Muscle of back (tissue), 13 donors: ENCODE data around the gene RNF175. TPM values are rescaled to one million over a fixed set of nuclear protein-coding genes. Genes with fewer than 3 reads are reported as not detected.

Source experiments
- DNase-seq, 3 donors: peaks; one replicate each; pipeline versions ENCODE4 v3.0.0 to v3.0.0-alpha.2; 2013
- long read RNA-seq, 9 donors: transcript quantifications; one replicate each; lab custom pipeline, GENCODE V29; 2026
- polyA plus RNA-seq, 10 donors: library from polyadenylated mRNA; unstranded; fragments of 120-200 nt; gene quantifications; one replicate each; pipeline ENCODE4 v1.2.1, GENCODE V29; 2013; ENCODE audit not compliant: insufficient read length in 10 of 10

RNF175 gene
- 1 to 10 TPM in 6 of 10 donors, under 1 TPM in 4; 0.48 to 3.5 (median 1.1) TPM for polyA plus RNA-seq
- long read RNA-seq, donor 1 = 0 reads
- long read RNA-seq, donor 2 = 0 reads
- long read RNA-seq, donor 3 = 0 reads
- long read RNA-seq, donor 4 = 0 reads
- long read RNA-seq, donor 5 = 0 reads
- long read RNA-seq, donor 6 = 0 reads
- long read RNA-seq, donor 7 = 0 reads
- long read RNA-seq, donor 8 = 0 reads
- long read RNA-seq, donor 9 = 0 reads

DNA sequence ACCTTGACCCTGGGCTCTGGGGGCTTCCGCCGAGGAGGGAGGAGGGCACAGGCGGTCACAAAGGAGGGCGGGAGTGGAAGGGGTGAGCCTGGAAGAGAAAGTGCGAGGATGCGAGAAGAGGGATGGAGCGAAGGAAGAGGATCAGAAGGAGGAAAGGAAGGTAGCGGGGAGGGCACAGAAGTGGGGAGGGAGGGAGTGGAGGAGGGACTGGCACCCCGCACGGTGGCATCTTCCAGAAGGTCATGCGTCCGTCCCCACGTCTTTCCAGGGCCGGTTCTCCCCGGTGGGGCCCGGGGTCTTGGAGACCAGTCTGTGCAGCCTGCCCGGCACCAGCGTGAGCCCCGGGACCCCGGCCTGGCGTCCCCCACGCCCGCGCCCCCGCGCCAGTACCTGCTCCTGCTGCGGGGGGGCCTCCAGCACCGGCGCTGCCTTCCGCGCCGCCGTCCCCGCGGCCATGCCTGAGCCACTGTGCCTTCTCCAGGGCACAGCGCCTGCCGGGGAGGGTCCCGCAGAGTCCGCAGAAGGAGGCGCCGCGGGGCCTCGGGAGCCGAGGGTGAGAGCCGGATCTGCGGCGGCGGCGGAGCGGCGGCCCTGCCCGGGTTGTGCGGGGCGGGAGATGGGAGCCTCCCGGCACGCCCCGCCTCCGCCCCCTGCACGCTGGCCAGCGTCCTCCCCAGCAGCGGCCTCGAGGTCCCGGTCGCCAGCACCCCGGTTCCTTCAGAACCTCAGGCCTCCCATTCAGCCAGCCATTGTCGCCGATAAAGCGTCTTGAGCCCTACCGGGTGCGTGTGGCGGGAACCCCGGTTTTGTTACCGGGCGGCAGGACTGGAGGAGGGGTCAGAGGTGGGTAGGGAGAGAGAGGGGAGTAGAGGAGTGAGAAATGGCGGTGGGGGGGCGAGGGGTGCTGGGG is at the start of gene RNF175:
TSS of gene RNF175 (minus strand) at position 618 of the 910 bp plus-strand sequence. CDS start at position 456, 162 bp downstream.
- DNase-seq = peak in 2 of 3 donors; percentile 25 to 67

DNA sequence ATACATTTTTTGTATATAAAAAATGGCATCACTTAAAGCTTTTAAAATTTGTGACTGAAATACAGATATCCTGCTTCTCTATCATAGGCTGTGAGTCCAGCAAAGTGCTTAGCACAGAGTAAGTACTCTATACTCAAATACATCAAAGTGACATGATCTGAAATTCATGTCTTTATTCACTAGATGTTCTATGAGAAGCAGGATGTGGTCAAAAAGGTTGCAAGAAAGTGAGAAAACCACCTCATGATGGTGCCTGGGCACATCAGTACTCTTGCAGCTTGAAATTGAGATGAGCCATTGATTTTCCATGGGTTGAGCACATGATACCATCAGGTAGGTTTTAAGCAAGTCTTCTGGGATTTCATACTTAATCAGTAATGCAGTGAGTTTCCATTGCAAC is 49.5 kb upstream of the RNF175 start:
- no peak for DNase-seq

- DNase-seq = no peak
Observed at GRCh38 chr4:153808175-153808574, 48.4 kb upstream of the RNF175 start.

GRCh38 chr4:153806073-153806472 is 46.2 kb upstream of the RNF175 start:
- DNase-seq = no peak

- no peak for DNase-seq
Observed at GRCh38 chr4:153804722-153805121, 44.9 kb upstream of the RNF175 start.

- DNase-seq = peak in 2 of 3 donors; percentile 26 to 67
Observed at GRCh38 chr4:153799694-153800074, 39.9 kb upstream of the RNF175 start.

DNA sequence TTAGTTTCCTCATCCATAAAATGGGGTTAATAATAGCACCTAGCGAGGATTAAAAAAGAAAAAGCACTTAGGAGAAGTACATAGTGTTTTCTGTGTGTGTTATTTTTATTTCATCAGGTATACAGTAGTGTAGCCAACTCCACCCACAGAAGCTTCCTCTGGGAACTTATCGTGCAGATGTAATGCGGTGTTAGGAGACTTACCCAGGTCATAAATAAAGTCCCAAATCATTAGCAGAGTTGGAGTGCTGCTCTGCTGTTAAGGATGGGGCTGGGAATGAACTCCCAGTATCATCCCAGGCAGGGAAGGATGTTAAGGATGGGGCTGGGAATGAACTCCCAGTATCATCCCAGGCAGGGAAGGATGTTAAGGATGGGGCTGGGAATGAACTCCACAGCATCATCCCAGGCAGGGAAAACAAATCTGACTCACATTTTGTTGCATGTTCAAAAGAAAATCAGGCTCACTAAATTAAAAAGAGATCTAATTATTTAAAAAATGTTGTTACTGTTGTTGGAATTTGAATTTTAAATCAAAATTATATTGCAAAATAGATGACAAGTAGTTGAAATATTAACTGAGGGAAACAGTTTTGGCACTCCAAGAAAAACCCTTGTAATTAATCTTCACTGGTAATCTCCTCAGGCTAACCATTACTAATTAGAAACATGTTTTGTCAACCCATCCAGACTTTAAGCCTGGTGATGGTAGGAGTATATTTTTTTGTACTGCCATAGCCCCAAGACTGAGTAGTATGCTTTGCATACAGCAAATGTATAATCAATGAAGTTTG is 39.3 kb upstream of the RNF175 start:
- peak in 1 of 3 donors; percentile 33 for DNase-seq

GRCh38 chr4:153798420-153798819 is 38.6 kb upstream of the RNF175 start:
- peak in 1 of 3 donors; percentile 55 for DNase-seq

- peak in 1 of 3 donors; percentile 21 for DNase-seq
Observed at GRCh38 chr4:153794006-153794405, 34.2 kb upstream of the RNF175 start.

DNA sequence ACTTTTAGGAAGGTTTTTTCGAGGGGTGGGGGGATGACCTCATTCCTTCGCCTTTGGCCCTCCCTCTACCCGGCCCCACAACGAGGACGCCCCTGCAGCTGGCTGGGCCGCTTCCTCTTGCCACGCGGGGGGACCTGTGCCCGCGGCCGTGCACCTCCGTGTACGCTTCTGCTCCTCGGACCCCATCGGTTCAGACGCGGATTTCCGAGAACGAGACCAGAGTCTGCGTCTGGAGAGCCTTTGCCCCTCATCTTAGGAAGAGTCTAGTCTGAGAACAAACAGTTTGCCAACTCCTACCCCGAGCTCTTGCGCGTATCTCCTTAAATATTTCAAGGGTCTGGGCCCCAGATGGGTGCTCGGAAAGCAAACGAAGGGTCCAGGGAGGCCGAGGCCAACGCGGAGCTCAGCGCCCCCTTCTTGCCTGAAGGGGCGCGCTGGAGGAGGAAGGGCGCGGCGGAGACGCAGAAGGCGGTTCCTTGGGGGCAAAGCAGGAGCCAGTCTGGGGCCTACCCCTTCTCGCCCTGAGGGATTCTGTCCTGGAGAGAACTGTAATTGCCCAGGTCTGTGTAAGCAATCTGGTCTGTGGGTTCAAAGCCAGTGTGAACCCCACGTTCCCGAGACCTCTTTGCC is 32.9 kb upstream of the RNF175 start:
- no peak for DNase-seq

DNA sequence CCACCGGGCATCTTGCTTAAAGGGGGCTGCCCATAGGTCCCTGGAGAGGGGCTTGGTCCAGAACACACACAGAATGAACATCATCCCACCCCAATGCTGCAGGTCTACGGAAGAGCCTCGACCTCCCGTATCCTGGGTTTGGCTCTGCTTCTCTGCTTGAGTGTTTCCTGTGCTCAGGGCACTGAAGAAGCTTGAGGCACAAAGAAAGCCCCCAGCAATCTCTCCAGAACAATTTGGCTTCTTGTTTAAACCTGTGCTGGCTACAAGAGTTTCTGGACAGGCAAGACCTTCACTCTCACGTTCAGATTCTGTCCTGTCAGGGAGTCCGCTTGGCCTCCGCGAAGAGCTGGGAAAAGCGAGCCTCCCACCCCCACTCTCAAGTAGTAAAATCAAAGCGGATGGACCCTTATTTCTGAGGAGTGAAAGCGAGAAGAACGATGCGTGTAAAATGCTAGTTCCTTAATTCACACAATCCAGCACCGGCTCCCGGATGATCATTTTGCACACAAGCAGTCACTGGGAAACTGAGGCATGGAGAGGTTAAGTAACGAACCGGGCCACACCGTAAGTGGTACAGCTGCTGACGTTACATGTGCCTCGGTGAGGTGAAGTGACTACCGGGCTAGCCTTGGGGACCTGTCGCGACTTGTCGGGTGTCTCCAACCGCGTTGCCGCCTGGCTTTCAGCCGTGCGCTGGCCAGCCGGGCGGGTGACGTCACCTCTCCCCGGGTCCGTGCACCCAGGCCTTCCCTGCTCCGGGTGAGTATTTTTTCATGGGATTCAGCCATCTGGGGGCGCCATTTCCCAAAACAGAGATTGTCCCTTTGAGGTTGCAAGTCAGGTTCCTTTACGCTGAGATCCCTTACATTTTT is 32.2 kb upstream of the RNF175 start:
- peak; percentile 73 to 95 (median 86) for DNase-seq

- peak in 2 of 3 donors; percentile 61 to 85 for DNase-seq
Observed at GRCh38 chr4:153790962-153791551, 31.2 kb upstream of the RNF175 start.

DNA sequence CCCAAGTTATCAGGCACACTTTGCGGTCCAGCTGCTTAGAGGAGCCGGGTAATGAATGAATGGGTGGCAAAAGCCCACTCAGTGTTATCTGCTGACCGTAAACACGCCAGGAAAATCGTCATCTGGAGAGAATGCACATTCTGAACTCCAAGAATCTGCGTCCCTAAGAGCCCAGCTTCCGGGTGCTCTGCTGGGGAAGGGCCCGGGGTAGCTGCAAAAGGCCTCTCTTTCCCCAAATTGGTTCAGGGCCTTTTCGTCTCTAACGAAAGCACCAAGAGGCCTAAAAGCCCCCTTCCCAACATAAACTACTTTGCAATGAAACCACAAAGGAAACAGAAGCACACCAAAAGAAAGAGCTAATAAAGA is 30.7 kb upstream of the RNF175 start:
- peak in 2 of 3 donors; percentile 28 to 80 for DNase-seq

GRCh38 chr4:153789741-153790499 is 30.1 kb upstream of the RNF175 start:
- peak in 2 of 3 donors; percentile 33 to 82 for DNase-seq

GRCh38 chr4:153788413-153789276 is 28.8 kb upstream of the RNF175 start, which contains the start of gene SFRP2:
SFRP2 (minus strand) TSS chr4:153789083; CDS start chr4:153788835, 248 bp downstream.
- DNase-seq = peak in 2 of 3 donors; percentile 62 to 86

DNA sequence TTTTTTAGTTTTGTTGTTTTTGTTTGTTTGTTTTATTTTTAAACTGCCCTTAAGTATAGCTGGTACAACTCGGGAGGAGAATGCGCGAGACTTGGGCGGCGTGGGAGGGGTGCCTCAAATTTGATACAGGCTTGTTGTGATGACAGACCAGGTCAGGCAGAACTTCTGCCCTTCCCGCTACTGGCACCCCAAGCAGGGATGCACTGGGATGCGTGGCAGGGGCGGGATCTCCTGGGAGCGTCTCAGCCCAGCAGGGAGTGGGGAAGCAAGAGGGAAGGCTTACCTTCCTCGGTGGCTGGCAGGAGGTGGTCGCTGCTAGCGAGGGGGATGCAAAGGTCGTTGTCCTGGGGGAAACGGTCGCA is 28.2 kb upstream of the RNF175 start:
- peak in 2 of 3 donors; percentile 16 to 67 for DNase-seq

DNA sequence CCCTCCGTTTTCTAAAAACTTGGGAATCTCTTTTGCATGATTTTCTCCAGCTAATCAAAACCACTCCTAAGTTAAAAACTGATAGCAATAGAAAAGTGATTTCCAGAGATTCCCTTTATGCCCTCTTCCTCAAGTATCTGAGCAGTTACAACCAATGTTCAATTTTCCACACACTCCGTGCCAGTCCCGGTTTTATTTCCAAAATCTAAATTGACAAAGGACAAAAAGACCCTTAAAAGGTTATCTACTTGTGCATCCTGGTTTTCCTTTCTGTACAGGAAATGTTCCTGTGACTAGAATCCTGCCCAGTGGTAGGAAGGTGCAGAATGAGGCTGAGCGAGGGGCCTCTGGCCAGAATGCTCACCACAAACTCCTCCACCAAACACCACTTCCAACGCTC is 27.8 kb upstream of the RNF175 start:
- peak in 1 of 3 donors; percentile 16 for DNase-seq

DNA sequence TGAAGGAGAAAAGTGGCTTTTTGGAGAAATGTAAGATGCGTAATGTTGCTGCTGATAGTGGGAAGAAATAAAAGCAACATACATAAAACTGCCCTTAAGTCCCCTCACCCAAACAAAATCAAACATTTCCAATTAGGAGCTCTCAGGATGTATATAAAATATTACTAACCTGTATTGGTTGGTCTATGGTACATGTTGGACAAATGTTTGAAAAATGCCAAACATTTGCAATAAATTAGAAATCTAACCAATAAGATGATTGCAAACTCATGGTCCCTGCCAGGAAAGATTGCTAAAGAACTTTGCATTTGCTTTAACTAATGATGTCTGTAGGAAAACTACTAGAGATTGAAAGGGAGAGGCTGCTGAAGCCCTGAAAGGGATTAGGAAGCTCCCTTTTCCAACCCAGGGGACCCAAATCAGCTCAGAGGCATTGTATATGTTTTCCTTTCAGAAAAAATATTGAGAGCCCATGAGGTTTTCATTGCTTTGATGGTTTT is 27.3 kb upstream of the RNF175 start:
- peak in 2 of 3 donors; percentile 24 to 71 for DNase-seq
